GM12878 (cell line): Measurements from ENCODE around the gene ZNF281. TPM values are rescaled to one million over a fixed set of nuclear protein-coding genes. Genes with fewer than 3 reads are reported as not detected.

Experiments
- BACH1 ChIP-seq: fragments of 450-650 bp; IDR thresholded peaks from 2 replicates; pipeline ENCODE4 v1.6.1; 2017; ENCODE audit warnings: mild to moderate bottlenecking, borderline replicate concordance
- BRCA1 ChIP-seq: IDR thresholded peaks from 2 replicates; pipeline ENCODE4 v1.6.1; 2011; ENCODE audit warnings: low read depth, low read length, improper control_type of control experiment
- CBX5 ChIP-seq: sonication (generic); IDR thresholded peaks from 2 replicates; pipeline ENCODE4 v1.6.1; 2016; ENCODE audit warnings: low read depth, moderate library complexity, mild to moderate bottlenecking, inconsistent platforms
- ESRRA ChIP-seq: IDR thresholded peaks from 2 replicates; pipeline ENCODE4 v1.6.1; 2012; ENCODE audit warnings: mild to moderate bottlenecking, low read length, improper control_type of control experiment
- GABPA ChIP-seq: IDR thresholded peaks from 2 replicates; pipeline ENCODE4 v1.6.1; 2014; ENCODE audit warnings: antibody characterized with exemption, low read depth, mild to moderate bottlenecking, inconsistent platforms
- IRF4 ChIP-seq: IDR thresholded peaks from 2 replicates; pipeline ENCODE4 v1.6.1; 2011; ENCODE audit warnings: low read depth, low read length
- JUNB ChIP-seq: IDR thresholded peaks from 2 replicates; pipeline ENCODE4 v1.6.1; 2016; ENCODE audit warnings: antibody characterized with exemption, mild to moderate bottlenecking
- JUND ChIP-seq: IDR thresholded peaks from 2 replicates; pipeline ENCODE4 v1.6.1; 2012; ENCODE audit warnings: low read depth, mild to moderate bottlenecking, low read length, improper control_type of control experiment, moderate library complexity
- MXI1 ChIP-seq: fragments of 150-350 bp; IDR thresholded peaks from 2 replicates; pipeline ENCODE4 v1.6.1; 2011; ENCODE audit warnings: low read depth, mild to moderate bottlenecking, inconsistent platforms, low read length, improper control_type of control experiment
- MYB ChIP-seq: fragments of 150-350 bp; IDR thresholded peaks from 2 replicates; pipeline ENCODE4 v1.6.1; 2014; ENCODE audit warnings: mild to moderate bottlenecking, low read depth, low read length, borderline replicate concordance
- NRF1 ChIP-seq: conservative IDR thresholded peaks from 2 replicates; pipeline ENCODE4 v1.6.1; 2011; ENCODE audit warnings: mild to moderate bottlenecking, low read depth, low read length, improper control_type of control experiment
- PKNOX1 ChIP-seq: fragments of 450-650 bp; IDR thresholded peaks from 2 replicates; pipeline ENCODE4 v1.6.1; 2016; ENCODE audit warnings: mild to moderate bottlenecking
- PML ChIP-seq: IDR thresholded peaks from 2 replicates; pipeline ENCODE4 v1.6.1; 2012; ENCODE audit warnings: low read length, inconsistent platforms
- POLR2AphosphoS5 ChIP-seq: IDR thresholded peaks from 2 replicates; pipeline ENCODE4 v1.6.1; 2011; ENCODE audit warnings: mild to moderate bottlenecking, low read length, inconsistent platforms
- SIN3A ChIP-seq: IDR thresholded peaks from 2 replicates; pipeline ENCODE4 v1.6.1; 2012; ENCODE audit warnings: low read depth, low read length, improper control_type of control experiment
- STAT3 ChIP-seq: IDR thresholded peaks from 2 replicates; pipeline ENCODE4 v1.6.1; 2011; ENCODE audit warnings: low read depth, low read length, improper control_type of control experiment
- TARDBP ChIP-seq: IDR thresholded peaks from 2 replicates; pipeline ENCODE4 v1.6.1; 2016; ENCODE audit warnings: borderline replicate concordance
- TCF12 ChIP-seq: IDR thresholded peaks from 2 replicates; pipeline ENCODE4 v1.6.1; 2011; ENCODE audit warnings: low read depth, mild to moderate bottlenecking, low read length
- USF1 ChIP-seq: IDR thresholded peaks from 2 replicates; pipeline ENCODE4 v1.6.1; 2011; ENCODE audit warnings: borderline replicate concordance, low read depth, mild to moderate bottlenecking, moderate library complexity, mixed read lengths, low read length; ENCODE audit not compliant: insufficient read depth; ENCODE audit errors: extremely low read length
- ZBED1 ChIP-seq: IDR thresholded peaks from 2 replicates; pipeline ENCODE4 v1.6.1; 2016; ENCODE audit warnings: borderline replicate concordance
- ZNF24 ChIP-seq: fragments of 450-650 bp; IDR thresholded peaks from 2 replicates; pipeline ENCODE4 v1.6.1; 2017; ENCODE audit warnings: antibody characterized with exemption, mild to moderate bottlenecking
- ZNF274 ChIP-seq: IDR thresholded peaks from one replicate; pipeline ENCODE4 v1.8.0; 2011; ENCODE audit not compliant: insufficient read length, insufficient read depth
- polyA plus RNA-seq, 11 experiments: library from polyadenylated mRNA; depleted of rRNA in 4 of 11; unstranded in 6 of 11; stranded (reverse) in 5 of 11; fragments of >200 nt; fragmentation: Nextera tagmentation in 4 of 11; fragmentation: Illumina TruSeq in 1 of 11; extraction: Ambion mirVana in 4 of 11; extraction: Trizol in 1 of 11; gene quantifications; 1 replicate in 1 of 11; 2 replicates in 10 of 11; pipeline versions ENCODE4 v1.2.1 to v1.2.3, GENCODE V29; 2011 to 2016; ENCODE audit warnings: inconsistent platforms in 2 of 11, missing spikeins in 2 of 11, low read depth in 1 of 11
- total RNA-seq, 4 experiments: library from RNA; depleted of rRNA in 3 of 4; stranded (reverse); fragments of >200 nt in 3 of 4; fragmentation: Illumina TruSeq in 1 of 4; extraction: Trizol in 1 of 4; gene quantifications; 2 replicates each; pipeline versions ENCODE4 v1.2.1 to v1.2.3, GENCODE V29; 2013 to 2021
- TF ChIP-seq, protein P1 (sequence below): fragments of 450-650 bp; IDR thresholded peaks from 2 replicates; pipeline ENCODE4 v1.6.1; 2018; ENCODE audit warnings: borderline replicate concordance, mild to moderate bottlenecking; ENCODE audit not compliant: partially characterized antibody
- TF ChIP-seq, protein P2 (sequence below): IDR thresholded peaks from 2 replicates; pipeline ENCODE4 v1.6.1; 2011; ENCODE audit warnings: low read depth, low read length, improper control_type of control experiment, borderline replicate concordance
- TF ChIP-seq, protein P3 (sequence below): fragments of 450-650 bp; IDR thresholded peaks from 2 replicates; pipeline ENCODE4 v1.6.1; 2017; ENCODE audit warnings: borderline replicate concordance

Gene ZNF281
- total and polyA plus RNA-seq, 10 of the 15 experiments (the other 5 are each of a cell fraction or from before 2014, with no cell fraction given), result 8.3 to 21.8 (median 15.4) TPM

DNA sequence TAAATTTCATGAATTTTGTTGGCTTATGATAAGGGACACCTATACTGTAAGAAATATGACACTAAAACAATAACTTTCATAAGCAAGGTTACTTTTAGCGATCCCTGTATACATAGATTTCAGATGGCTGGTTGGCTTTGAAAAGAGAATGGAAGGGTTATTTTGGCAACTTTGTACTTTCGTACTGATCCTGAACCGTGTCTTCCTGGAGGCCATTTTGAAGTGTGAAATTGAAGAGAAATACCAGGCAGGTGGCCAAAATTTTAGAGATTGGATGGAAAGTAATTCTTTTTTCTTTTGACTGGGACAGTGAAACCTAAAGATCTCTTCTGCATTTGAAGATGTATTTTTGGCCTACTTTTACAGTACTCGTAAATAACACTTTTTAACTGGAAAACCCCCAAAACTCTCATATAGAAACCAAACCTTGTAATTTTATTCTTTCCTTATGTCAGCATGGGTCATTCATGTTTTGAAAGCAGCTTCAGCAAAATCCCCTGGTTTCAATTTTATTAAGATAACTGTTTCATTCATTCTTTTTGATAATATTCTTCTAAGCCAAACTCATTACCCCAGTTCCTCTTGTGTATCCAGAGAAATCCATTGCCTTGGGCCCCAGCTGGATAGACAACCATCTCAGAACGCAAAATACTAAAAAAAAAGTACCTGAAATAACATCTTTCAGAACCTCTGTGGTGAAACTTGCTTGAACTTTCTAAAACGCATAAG lies 38.4 kb upstream of the ZNF281 start (continued):
- TF ChIP-seq NRF1 (no peak), TCF12 (no peak), SIN3A (no peak), PML (peak; percentile 81), CBX5 (peak; percentile 83; the same call in 1 of the 2 replicates), STAT3 (no peak; the same call in 1 of the 2 replicates), TARDBP (no peak), BACH1 (peak; percentile 83; the same call in 1 of the 2 replicates), BRCA1 (no peak), MXI1 (no peak), JUND (peak; percentile 70; the same call in 1 of the 2 replicates), IRF4 (peak; percentile 69), PKNOX1 (0 out of 2 replicates have a peak, but pooled peaks have one; percentile 20), MYB (peak; percentile 68; the same call in 1 of the 2 replicates), ZNF274 (no peak), JUNB (peak; percentile 99), ZBED1 (peak; percentile 88), ESRRA (no peak), POLR2AphosphoS5 (no peak), USF1 (no peak), ZNF24 (peak; percentile 98), GABPA (peak; percentile 67; the same call in 1 of the 2 replicates)
- TF ChIP-seq, protein P1, sequence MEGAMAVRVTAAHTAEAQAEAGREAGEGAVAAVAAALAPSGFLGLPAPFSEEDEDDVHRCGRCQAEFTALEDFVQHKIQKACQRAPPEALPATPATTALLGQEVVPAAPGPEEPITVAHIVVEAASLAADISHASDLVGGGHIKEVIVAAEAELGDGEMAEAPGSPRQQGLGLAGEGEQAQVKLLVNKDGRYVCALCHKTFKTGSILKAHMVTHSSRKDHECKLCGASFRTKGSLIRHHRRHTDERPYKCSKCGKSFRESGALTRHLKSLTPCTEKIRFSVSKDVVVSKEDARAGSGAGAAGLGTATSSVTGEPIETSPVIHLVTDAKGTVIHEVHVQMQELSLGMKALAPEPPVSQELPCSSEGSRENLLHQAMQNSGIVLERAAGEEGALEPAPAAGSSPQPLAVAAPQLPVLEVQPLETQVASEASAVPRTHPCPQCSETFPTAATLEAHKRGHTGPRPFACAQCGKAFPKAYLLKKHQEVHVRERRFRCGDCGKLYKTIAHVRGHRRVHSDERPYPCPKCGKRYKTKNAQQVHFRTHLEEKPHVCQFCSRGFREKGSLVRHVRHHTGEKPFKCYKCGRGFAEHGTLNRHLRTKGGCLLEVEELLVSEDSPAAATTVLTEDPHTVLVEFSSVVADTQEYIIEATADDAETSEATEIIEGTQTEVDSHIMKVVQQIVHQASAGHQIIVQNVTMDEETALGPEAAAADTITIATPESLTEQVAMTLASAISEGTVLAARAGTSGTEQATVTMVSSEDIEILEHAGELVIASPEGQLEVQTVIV, result no peak
- TF ChIP-seq, protein P2, sequence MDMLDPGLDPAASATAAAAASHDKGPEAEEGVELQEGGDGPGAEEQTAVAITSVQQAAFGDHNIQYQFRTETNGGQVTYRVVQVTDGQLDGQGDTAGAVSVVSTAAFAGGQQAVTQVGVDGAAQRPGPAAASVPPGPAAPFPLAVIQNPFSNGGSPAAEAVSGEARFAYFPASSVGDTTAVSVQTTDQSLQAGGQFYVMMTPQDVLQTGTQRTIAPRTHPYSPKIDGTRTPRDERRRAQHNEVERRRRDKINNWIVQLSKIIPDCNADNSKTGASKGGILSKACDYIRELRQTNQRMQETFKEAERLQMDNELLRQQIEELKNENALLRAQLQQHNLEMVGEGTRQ, result no peak
- TF ChIP-seq, protein P3, sequence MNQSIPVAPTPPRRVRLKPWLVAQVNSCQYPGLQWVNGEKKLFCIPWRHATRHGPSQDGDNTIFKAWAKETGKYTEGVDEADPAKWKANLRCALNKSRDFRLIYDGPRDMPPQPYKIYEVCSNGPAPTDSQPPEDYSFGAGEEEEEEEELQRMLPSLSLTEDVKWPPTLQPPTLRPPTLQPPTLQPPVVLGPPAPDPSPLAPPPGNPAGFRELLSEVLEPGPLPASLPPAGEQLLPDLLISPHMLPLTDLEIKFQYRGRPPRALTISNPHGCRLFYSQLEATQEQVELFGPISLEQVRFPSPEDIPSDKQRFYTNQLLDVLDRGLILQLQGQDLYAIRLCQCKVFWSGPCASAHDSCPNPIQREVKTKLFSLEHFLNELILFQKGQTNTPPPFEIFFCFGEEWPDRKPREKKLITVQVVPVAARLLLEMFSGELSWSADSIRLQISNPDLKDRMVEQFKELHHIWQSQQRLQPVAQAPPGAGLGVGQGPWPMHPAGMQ, result no peak
